GM12875 (cell line): ENCODE data around the gene BLCAP.

Experiments used
- H3K4me3 ChIP-seq: one replicate; pipeline ENCODE4 v1.5.1; 2011; ENCODE audit warnings: low read depth, low read length, control low read depth
- TF ChIP-seq, protein P1 (sequence below): IDR thresholded peaks from 2 replicates; pipeline ENCODE4 v1.5.1; 2011; ENCODE audit warnings: low read depth, mild to moderate bottlenecking, control low read depth, inconsistent platforms, low read length, moderate library complexity, borderline replicate concordance; ENCODE audit not compliant: insufficient read depth

The BLCAP gene

GRCh38 chr20:37570419-37570818 is 42.7 kb upstream of the BLCAP start:
- TF ChIP-seq, protein P1, sequence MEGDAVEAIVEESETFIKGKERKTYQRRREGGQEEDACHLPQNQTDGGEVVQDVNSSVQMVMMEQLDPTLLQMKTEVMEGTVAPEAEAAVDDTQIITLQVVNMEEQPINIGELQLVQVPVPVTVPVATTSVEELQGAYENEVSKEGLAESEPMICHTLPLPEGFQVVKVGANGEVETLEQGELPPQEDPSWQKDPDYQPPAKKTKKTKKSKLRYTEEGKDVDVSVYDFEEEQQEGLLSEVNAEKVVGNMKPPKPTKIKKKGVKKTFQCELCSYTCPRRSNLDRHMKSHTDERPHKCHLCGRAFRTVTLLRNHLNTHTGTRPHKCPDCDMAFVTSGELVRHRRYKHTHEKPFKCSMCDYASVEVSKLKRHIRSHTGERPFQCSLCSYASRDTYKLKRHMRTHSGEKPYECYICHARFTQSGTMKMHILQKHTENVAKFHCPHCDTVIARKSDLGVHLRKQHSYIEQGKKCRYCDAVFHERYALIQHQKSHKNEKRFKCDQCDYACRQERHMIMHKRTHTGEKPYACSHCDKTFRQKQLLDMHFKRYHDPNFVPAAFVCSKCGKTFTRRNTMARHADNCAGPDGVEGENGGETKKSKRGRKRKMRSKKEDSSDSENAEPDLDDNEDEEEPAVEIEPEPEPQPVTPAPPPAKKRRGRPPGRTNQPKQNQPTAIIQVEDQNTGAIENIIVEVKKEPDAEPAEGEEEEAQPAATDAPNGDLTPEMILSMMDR = no peak
- H3K4me3 ChIP-seq = no peak overlapping the region

DNA sequence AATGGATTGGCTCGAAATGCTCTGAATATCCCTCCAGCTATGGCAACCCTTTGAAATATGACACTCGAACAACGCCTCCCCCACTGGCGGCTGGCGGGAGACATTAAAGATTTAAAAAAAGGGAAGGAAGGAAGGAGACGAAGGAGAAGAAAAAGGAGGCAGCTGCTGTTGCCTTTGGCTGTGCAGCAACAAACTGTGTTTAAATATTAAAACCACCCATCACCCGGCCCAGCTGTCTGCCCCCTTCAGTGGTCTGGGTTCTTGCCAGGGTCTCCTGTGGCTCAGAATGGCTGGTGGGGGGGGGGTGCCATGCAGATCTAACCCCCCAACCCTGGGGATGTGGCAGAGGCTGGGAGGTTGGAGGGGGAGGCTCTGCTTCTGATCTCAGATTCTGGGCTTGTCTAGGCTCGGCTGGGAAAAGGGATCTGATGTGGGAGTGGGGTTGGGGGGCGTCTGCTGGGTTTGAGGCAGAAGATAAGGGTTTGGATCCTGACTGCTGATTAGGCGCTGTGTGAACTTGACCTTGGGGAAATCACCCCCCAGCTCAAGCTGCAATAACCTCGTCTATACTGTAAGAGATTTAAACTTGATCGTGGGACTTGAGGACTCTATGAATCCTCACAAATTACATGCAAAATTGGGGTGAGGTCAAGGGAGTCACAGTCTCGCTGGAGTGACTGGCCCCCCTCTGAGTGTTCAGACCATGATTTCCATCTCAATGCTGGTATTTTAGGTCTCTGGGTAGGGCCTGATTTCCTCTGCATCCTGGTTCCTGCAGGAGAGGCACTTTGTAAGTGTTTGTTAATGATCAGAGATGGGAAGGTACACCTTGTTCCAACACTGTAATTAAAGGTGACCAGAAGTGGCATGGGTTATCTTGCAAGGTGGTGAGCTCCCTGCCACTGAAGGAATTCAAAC is 40.3 kb upstream of the BLCAP start:
- H3K4me3 ChIP-seq = no peak overlapping the region
- TF ChIP-seq, protein P1 = no peak

DNA sequence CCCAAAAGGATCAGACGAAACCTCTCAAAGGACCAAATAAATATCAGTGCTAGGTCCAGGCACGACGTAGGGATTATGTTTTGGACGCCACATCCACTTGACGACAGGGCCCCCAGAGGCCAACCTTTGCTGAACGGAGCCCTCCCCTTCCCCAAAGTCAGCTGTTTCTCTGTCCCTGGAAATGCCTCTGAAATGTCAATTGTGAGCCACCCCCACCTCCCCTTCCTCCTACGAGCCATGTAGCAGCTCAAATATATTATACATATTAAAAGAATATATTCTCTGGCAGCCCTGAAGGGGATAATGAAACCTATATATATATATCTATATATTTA is 39.6 kb upstream of the BLCAP start:
- no peak overlapping the region for H3K4me3 ChIP-seq
- TF ChIP-seq, protein P1 = no peak

DNA sequence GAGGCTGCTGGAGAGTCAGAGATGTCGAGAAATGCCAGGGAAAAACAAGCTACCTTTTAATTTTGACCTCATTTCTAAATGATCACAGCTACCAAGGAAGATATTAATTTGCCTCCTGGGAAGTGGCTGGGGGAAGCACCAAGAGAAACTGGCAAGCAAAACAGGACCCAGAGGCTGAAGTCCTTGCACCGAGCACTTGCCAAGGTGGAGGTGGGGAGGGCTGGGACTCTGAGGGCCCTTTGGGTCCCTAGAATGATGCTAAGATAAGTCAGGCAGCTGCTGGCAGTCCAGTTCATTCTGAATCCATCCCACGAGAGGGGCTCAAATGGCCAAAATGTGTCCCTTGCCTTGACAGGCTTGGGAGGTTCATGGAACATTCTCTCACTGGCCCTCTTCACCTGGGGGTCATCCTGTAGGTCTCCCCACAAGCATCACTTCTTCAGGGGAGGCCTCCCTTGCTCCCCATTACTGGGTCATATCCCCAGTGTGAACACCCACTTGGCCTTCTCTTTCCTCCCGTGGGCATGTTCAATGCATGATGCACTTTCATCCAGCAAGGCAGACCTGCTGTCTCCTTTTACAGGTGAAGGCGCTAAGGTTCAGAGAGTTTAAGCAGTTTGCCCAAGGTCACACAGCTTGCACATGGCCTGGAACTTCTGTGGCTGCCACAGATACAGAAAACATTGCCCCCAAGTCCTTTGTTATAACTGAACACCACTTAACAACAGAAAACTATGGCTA is 39.1 kb upstream of the BLCAP start:
- TF ChIP-seq, protein P1 = no peak
- H3K4me3 ChIP-seq = no peak overlapping the region

- TF ChIP-seq, protein P1 = no peak
- no peak overlapping the region for H3K4me3 ChIP-seq
These were observed 37.6 kb upstream of the BLCAP start for GRCh38 chr20:37565134-37565811.

GRCh38 chr20:37564388-37565133 is 36.9 kb upstream of the BLCAP start:
- no peak overlapping the region for H3K4me3 ChIP-seq
- TF ChIP-seq, protein P1 = peak; percentile 96
